Spleen (tissue), 11 donors: Measurements from ENCODE around the gene DPYD. TPM values are rescaled to one million over a fixed set of nuclear protein-coding genes. Genes with fewer than 3 reads are reported as not detected.

Experiments
- DNase-seq: peaks from one replicate; pipeline ENCODE4 v3.0.0-alpha.2; 2020
- H3K27ac ChIP-seq, 8 donors: fragments of 200-600 bp; sonication (generic) in 7 of 8; 1 replicate in 4 of 8; 2 replicates in 4 of 8; pipeline versions ENCODE4 v1.5.0 to v1.8.0; 2016 to 2021; ENCODE audit warnings: inconsistent platforms in 4 of 8, mild to moderate bottlenecking in 4 of 8, moderate library complexity in 1 of 8
- H3K27me3 ChIP-seq, 7 donors: fragments of 200-600 bp; sonication (generic) in 6 of 7; replicated peaks in 1 of 7; 1 replicate in 4 of 7; 2 replicates in 3 of 7; pipeline versions ENCODE4 v1.5.0 to v1.8.0; 2016 to 2021; ENCODE audit warnings: inconsistent platforms in 3 of 7, mild to moderate bottlenecking in 1 of 7
- H3K36me3 ChIP-seq, 6 donors: fragments of 200-600 bp; sonication (generic) in 5 of 6; 1 replicate in 4 of 6; 2 replicates in 2 of 6; pipeline versions ENCODE4 v1.5.0 to v1.8.0; 2016 to 2021; ENCODE audit warnings: inconsistent platforms in 2 of 6
- H3K4me1 ChIP-seq, 6 donors: fragments of 200-600 bp; sonication (generic) in 5 of 6; 1 replicate in 3 of 6; 2 replicates in 3 of 6; pipeline versions ENCODE4 v1.5.0 to v1.8.0; 2016 to 2021; ENCODE audit warnings: inconsistent platforms in 3 of 6
- H3K4me3 ChIP-seq, 8 donors: fragments of 200-600 bp; sonication (generic) in 7 of 8; 1 replicate in 4 of 8; 2 replicates in 4 of 8; pipeline versions ENCODE4 v1.5.0 to v1.8.0; 2016 to 2021; ENCODE audit warnings: inconsistent platforms in 4 of 8, mild to moderate bottlenecking in 4 of 8, moderate library complexity in 2 of 8
- H3K9me3 ChIP-seq, 8 donors: fragments of 200-600 bp; sonication (generic) in 7 of 8; 1 replicate in 4 of 8; 2 replicates in 4 of 8; pipeline versions ENCODE4 v1.5.0 to v1.8.0; 2016 to 2021; ENCODE audit warnings: inconsistent platforms in 4 of 8
- CTCF ChIP-seq, 11 experiments: fragments of 200-600 bp in 7 of 11; fragments of 450-650 bp in 4 of 11; sonication (generic) in 4 of 11; IDR thresholded peaks in 8 of 11; conservative IDR thresholded peaks in 3 of 11; 1 replicate in 7 of 11; 2 replicates in 4 of 11; pipeline versions ENCODE4 v1.4.0 to v1.8.0; 2016 to 2021; ENCODE audit warnings: antibody characterized with exemption in 11 of 11, inconsistent platforms in 4 of 11, mild to moderate bottlenecking in 1 of 11
- POLR2A ChIP-seq, 3 donors: fragments of 450-650 bp; IDR thresholded peaks; one replicate each; pipeline ENCODE4 v1.5.1; 2017; ENCODE audit warnings: antibody characterized with exemption in 3 of 3, mild to moderate bottlenecking in 1 of 3
- POLR2AphosphoS5 ChIP-seq, 3 donors: sonication (generic); formaldehyde crosslinking; IDR thresholded peaks; one replicate each; pipeline ENCODE4 v1.5.1; 2017; ENCODE audit warnings: antibody characterized with exemption in 3 of 3
- WGBS, 5 donors: extraction: QIAGEN DNeasy Blood & Tissue Kit in 3 of 5; methylation state at CpG; one replicate each; pipeline versions ENCODE4 v1.1.5 to v1.1.7; 2013 to 2018; 5-methylcytosine and 5-hydroxymethylcytosine counted together
- intact Hi-C: fragments of 100-400 bp; cut with DNase I; formaldehyde crosslinking; loops from one replicate; pipeline ENCODE4 v1.15.0; 2023; ENCODE audit warnings: low total_unique reads
- polyA plus RNA-seq, 3 donors: library from polyadenylated mRNA; stranded (reverse); fragments of 200-250 nt; gene quantifications; one replicate each; pipeline ENCODE4 v1.2.1, GENCODE V29; 2013
- total RNA-seq, 7 donors: library from RNA; depleted of rRNA in 3 of 7; stranded (reverse); fragments of >200 nt in 3 of 7; fragmentation: NEBNext Ultra II Directional in 4 of 7; extraction: Animal tissue kit (Norgen Biotek cat#: 25700) in 4 of 7; gene quantifications; one replicate each; pipeline versions ENCODE4 v1.1.0 to v1.2.1, GENCODE V29; 2016 to 2021
- donor health status: healthy with polysubstance abuse.
- donor health status: DM: no; HTN: no; CAD: no; lungs with moderate emphysema.
- donor health status: DM: no; HTN: no; CAD: no.
- donor health status: Bipolar disorder and iron deficiency.
- donor health status: healthy.
- donor health status: DM: no; HTN: no; CAD: no.
- donor health status: DM: yes; HTN: yes; CAD: no.

The DPYD gene
- total and polyA plus RNA-seq, 10 donors: 7.3 to 114 (median 92.3) TPM

- Histone ChIP-seq H3K4me1 (peaks cover 0 to 7% (median 0%) of the 10 kb centered on the region in 6 donors), H3K9me3 (peaks cover 0 to 8% (median 2%) of the 10 kb centered on the region in 8 donors), H3K4me3 (no peak overlapping the region), H3K27me3 (no peaks in the 10 kb centered on the region), H3K27ac (no peak overlapping the region), H3K36me3 (peaks cover 0 to 12% (median 0%) of the 10 kb centered on the region in 6 donors)
- 66 to 80% (median 77%) methylated on average over 6 of the region's 6 CpGs for WGBS, 5 donors
- intact Hi-C loops: no loop called here
- DNase-seq: no peak
- TF ChIP-seq POLR2A (IDR thresholded peaks at IDR 0.05) (no peak), CTCF (IDR thresholded peaks at IDR 0.05 in 8 of 11, conservative IDR thresholded peaks at IDR 0.05 in 3 of 11) (no peak), POLR2AphosphoS5 (IDR thresholded peaks at IDR 0.05) (no peak)
These were observed 648.7 kb downstream of the DPYD start for GRCh38 chr1:97271916-97272788.

GRCh38 chr1:97270508-97271307 is 650.1 kb downstream of the DPYD start:
- intact Hi-C loops: no loop called here
- Histone ChIP-seq H3K4me1 (peaks cover 0 to 7% (median 0%) of the 10 kb centered on the region in 6 donors), H3K36me3 (peaks cover 0 to 16% (median 0%) of the 10 kb centered on the region in 6 donors), H3K27me3 (no peaks in the 10 kb centered on the region), H3K27ac (no peak overlapping the region), H3K4me3 (no peak overlapping the region), H3K9me3 (peaks cover 0 to 9% (median 0%) of the 10 kb centered on the region in 8 donors)
- DNase-seq: no peak
- no peak for TF ChIP-seq CTCF (IDR thresholded peaks at IDR 0.05 in 8 of 11, conservative IDR thresholded peaks at IDR 0.05 in 3 of 11)
- no peak for TF ChIP-seq POLR2AphosphoS5 (IDR thresholded peaks at IDR 0.05)
- WGBS, 5 donors: 41 to 74% (median 58%) methylated on average over 3 of the region's 3 CpGs

GRCh38 chr1:97265630-97266029 is 655.2 kb downstream of the DPYD start:
- Histone ChIP-seq H3K9me3 (peaks cover 0 to 9% (median 0%) of the 10 kb centered on the region in 8 donors), H3K4me3 (no peak overlapping the region), H3K27me3 (no peaks in the 10 kb centered on the region), H3K4me1 (no peaks in the 10 kb centered on the region), H3K27ac (no peak overlapping the region), H3K36me3 (peaks cover 0 to 16% (median 0%) of the 10 kb centered on the region in 6 donors)
- TF ChIP-seq POLR2A (IDR thresholded peaks at IDR 0.05) (no peak), CTCF (IDR thresholded peaks at IDR 0.05 in 8 of 11, conservative IDR thresholded peaks at IDR 0.05 in 3 of 11) (no peak), POLR2AphosphoS5 (IDR thresholded peaks at IDR 0.05) (no peak)
- intact Hi-C loops: no loop called here
- no peak for DNase-seq

GRCh38 chr1:97262842-97263241 is 658.0 kb downstream of the DPYD start:
- H3K36me3 ChIP-seq: peaks cover 0 to 10% (median 0%) of the 10 kb centered on the region in 6 donors
- no peak for DNase-seq
- H3K4me3 ChIP-seq: no peak overlapping the region
- WGBS, 5 donors: 88 to 98% (median 92%) methylated on average over 1 of the region's 1 CpG
- no peaks in the 10 kb centered on the region for H3K27me3 ChIP-seq
- H3K9me3 ChIP-seq: peaks cover 0 to 9% (median 0%) of the 10 kb centered on the region in 8 donors
- no peak overlapping the region for H3K27ac ChIP-seq
- TF ChIP-seq CTCF (IDR thresholded peaks at IDR 0.05 in 8 of 11, conservative IDR thresholded peaks at IDR 0.05 in 3 of 11) (no peak), POLR2AphosphoS5 (IDR thresholded peaks at IDR 0.05) (no peak), POLR2A (IDR thresholded peaks at IDR 0.05) (no peak)
- intact Hi-C loops: no loop called here
- H3K4me1 ChIP-seq: no peaks in the 10 kb centered on the region
